HepG2 (cell line): ENCODE results near the gene MBLAC1. TPM values are rescaled to one million over a fixed set of nuclear protein-coding genes. Genes with fewer than 3 reads are reported as not detected.

Experiments
- ARID2 ChIP-seq: sonication (generic); formaldehyde crosslinking; IDR thresholded peaks from 2 replicates; pipeline ENCODE4 v1.8.1; 2022; ENCODE audit warnings: mild to moderate bottlenecking, missing genetic modification reagents, borderline replicate concordance
- GATA4 ChIP-seq: sonication (generic); IDR thresholded peaks from 2 replicates; pipeline ENCODE4 v1.6.1; 2016; ENCODE audit warnings: antibody characterized with exemption, low read depth, borderline replicate concordance
- NCOR1 ChIP-seq: fragments of 200-600 bp; sonication (generic); IDR thresholded peaks from 2 replicates; pipeline ENCODE4 v1.7.0; 2017; ENCODE audit warnings: antibody characterized with exemption, low read length, borderline replicate concordance
- POLR2AphosphoS5 ChIP-seq: IDR thresholded peaks from 2 replicates; pipeline ENCODE4 v1.6.1; 2012; ENCODE audit warnings: low read depth, low read length
- RBM39 ChIP-seq: fragments of 200-400 bp; formaldehyde crosslinking; IDR thresholded peaks from one replicate; pipeline ENCODE4 v1.6.1; 2018; ENCODE audit warnings: antibody characterized with exemption, mild to moderate bottlenecking, low read depth, low read length; ENCODE audit not compliant: poor library complexity, severe bottlenecking
- SP5 ChIP-seq: IDR thresholded peaks from 2 replicates; pipeline ENCODE4 v1.6.1; 2016; ENCODE audit warnings: low read depth, borderline replicate concordance
- SPEN ChIP-seq: sonication (generic); formaldehyde crosslinking; IDR thresholded peaks from 2 replicates; pipeline ENCODE4 v1.5.1; 2020; ENCODE audit warnings: low read depth, mild to moderate bottlenecking, missing genetic modification reagents
- ZNF557 ChIP-seq: sonication (generic); formaldehyde crosslinking; IDR thresholded peaks from 2 replicates; pipeline ENCODE4 v1.4.0; 2020; ENCODE audit warnings: missing genetic modification reagents
- polyA plus RNA-seq, 8 experiments: library from polyadenylated mRNA; depleted of rRNA in 3 of 8; stranded (reverse) in 7 of 8; unstranded in 1 of 8; fragments of >200 nt; fragmentation: Illumina TruSeq in 4 of 8; extraction: Trizol in 4 of 8; gene quantifications; 2 replicates each; pipeline versions ENCODE4 v1.2.1 to v1.2.3, GENCODE V29; 2011 to 2016; ENCODE audit warnings: low read depth in 4 of 8, missing spikeins in 1 of 8, mixed read lengths in 1 of 8; ENCODE audit not compliant: insufficient read depth in 1 of 8
- total RNA-seq, 5 experiments: library from RNA; depleted of rRNA; stranded (reverse); fragments of >200 nt; fragmentation: Illumina TruSeq; extraction: Trizol; gene quantifications; 2 replicates each; pipeline ENCODE4 v1.2.3, GENCODE V29; 2016; ENCODE audit warnings: low read depth in 1 of 5
- TF ChIP-seq, protein P1 (sequence below): sonication (generic); formaldehyde crosslinking; IDR thresholded peaks from 2 replicates; pipeline ENCODE4 v1.5.1; 2020; ENCODE audit warnings: missing genetic modification reagents, mild to moderate bottlenecking, borderline replicate concordance
- TF ChIP-seq, protein P2 (sequence below), 2 experiments: sonication (generic) in 1 of 2; formaldehyde crosslinking in 1 of 2; IDR thresholded peaks; 2 replicates each; pipeline versions ENCODE4 v1.4.0 to v1.6.1; 2018 to 2020; ENCODE audit warnings: missing genetic modification reagents in 2 of 2, borderline replicate concordance in 1 of 2, low read depth in 1 of 2, mild to moderate bottlenecking in 1 of 2, missing biosample characterization in 1 of 2
- TF ChIP-seq, protein P3 (sequence below): sonication (generic); formaldehyde crosslinking; IDR thresholded peaks from 2 replicates; pipeline ENCODE4 v1.9.0; 2022; ENCODE audit warnings: low read depth, missing genetic modification reagents
- TF ChIP-seq, protein P4 (sequence below): fragments of 450-650 bp; IDR thresholded peaks from 2 replicates; pipeline ENCODE4 v1.6.1; 2017; ENCODE audit warnings: mild to moderate bottlenecking
- TF ChIP-seq, protein P5 (sequence below): sonication (generic); formaldehyde crosslinking; IDR thresholded peaks from 2 replicates; pipeline ENCODE4 v1.4.0; 2020; ENCODE audit warnings: missing genetic modification reagents
- TF ChIP-seq, protein P6 (sequence below): sonication (generic); formaldehyde crosslinking; IDR thresholded peaks from 2 replicates; pipeline ENCODE4 v1.4.0; 2020; ENCODE audit warnings: missing genetic modification reagents

The MBLAC1 gene
- total and polyA plus RNA-seq, 2 of the 13 experiments (the other 11 are each of a cell fraction or from before 2014, with no cell fraction given): 0.79 to 2.1 TPM

DNA sequence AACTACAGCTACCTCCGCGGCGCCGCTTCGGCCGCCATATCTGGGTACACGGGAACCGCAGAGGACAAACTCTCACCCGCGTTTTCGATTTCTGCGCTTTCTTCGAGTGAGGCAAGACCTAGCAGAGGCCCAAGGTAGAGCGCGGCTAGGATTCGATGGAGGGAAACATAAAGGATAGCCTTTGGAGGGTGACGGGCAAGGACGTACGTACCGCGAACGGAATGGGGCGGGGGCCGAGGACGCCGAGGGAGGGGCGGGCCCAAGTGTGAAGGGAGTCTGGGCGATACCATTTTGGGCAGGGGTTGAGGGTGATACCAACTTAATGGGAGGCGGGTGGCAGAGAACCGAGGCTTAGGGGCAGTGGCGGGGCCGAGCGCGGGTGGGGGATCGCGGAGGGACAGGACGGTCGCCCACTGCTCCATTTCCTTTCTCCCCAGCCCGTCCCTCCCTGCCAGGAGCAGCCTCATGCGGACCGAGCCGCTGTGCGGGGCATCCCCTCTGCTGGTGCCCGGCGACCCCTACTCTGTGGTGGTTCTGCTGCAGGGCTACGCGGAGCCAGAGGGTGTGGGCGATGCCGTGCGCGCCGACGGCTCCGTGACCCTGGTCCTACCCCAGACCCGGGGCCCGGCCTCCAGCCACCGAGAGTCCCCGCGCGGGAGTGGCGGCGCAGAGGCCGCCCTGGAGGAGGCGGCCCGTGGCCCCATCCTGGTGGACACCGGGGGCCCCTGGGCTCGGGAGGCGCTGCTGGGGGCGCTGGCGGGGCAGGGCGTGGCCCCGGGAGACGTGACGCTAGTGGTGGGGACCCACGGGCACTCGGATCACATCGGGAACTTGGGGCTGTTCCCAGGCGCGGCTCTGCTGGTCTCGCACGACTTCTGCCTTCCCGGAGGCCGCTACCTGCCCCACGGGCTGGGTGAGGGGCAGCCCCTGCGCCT, at the start of gene MBLAC1 (continued):
- TF ChIP-seq, protein P1, sequence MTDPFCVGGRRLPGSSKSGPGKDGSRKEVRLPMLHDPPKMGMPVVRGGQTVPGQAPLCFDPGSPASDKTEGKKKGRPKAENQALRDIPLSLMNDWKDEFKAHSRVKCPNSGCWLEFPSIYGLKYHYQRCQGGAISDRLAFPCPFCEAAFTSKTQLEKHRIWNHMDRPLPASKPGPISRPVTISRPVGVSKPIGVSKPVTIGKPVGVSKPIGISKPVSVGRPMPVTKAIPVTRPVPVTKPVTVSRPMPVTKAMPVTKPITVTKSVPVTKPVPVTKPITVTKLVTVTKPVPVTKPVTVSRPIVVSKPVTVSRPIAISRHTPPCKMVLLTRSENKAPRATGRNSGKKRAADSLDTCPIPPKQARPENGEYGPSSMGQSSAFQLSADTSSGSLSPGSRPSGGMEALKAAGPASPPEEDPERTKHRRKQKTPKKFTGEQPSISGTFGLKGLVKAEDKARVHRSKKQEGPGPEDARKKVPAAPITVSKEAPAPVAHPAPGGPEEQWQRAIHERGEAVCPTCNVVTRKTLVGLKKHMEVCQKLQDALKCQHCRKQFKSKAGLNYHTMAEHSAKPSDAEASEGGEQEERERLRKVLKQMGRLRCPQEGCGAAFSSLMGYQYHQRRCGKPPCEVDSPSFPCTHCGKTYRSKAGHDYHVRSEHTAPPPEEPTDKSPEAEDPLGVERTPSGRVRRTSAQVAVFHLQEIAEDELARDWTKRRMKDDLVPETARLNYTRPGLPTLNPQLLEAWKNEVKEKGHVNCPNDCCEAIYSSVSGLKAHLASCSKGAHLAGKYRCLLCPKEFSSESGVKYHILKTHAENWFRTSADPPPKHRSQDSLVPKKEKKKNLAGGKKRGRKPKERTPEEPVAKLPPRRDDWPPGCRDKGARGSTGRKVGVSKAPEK (CRISPR knock-in tag): 0 out of 2 replicates have a peak, but pooled peaks have one; percentile 21
- peak; percentile 94 for TF ChIP-seq POLR2AphosphoS5
- TF ChIP-seq SPEN (CRISPR knock-in tag): peak; percentile 57; the same call in 1 of the 2 replicates
- peak; percentile 57; the same call in 1 of the 2 replicates for TF ChIP-seq GATA4
- TF ChIP-seq, protein P2, sequence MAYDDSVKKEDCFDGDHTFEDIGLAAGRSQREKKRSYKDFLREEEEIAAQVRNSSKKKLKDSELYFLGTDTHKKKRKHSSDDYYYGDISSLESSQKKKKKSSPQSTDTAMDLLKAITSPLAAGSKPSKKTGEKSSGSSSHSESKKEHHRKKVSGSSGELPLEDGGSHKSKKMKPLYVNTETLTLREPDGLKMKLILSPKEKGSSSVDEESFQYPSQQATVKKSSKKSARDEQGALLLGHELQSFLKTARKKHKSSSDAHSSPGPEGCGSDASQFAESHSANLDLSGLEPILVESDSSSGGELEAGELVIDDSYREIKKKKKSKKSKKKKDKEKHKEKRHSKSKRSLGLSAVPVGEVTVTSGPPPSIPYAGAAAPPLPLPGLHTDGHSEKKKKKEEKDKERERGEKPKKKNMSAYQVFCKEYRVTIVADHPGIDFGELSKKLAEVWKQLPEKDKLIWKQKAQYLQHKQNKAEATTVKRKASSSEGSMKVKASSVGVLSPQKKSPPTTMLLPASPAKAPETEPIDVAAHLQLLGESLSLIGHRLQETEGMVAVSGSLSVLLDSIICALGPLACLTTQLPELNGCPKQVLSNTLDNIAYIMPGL (CRISPR knock-in tag; IDR thresholded peaks at IDR 0.05; ENCODE audit: borderline replicate concordance in 1 of 2, low read depth in 1 of 2): peak; percentile 27 to 71; a peak in 3 of 4 replicates
- no peak for TF ChIP-seq NCOR1
- TF ChIP-seq, protein P3, sequence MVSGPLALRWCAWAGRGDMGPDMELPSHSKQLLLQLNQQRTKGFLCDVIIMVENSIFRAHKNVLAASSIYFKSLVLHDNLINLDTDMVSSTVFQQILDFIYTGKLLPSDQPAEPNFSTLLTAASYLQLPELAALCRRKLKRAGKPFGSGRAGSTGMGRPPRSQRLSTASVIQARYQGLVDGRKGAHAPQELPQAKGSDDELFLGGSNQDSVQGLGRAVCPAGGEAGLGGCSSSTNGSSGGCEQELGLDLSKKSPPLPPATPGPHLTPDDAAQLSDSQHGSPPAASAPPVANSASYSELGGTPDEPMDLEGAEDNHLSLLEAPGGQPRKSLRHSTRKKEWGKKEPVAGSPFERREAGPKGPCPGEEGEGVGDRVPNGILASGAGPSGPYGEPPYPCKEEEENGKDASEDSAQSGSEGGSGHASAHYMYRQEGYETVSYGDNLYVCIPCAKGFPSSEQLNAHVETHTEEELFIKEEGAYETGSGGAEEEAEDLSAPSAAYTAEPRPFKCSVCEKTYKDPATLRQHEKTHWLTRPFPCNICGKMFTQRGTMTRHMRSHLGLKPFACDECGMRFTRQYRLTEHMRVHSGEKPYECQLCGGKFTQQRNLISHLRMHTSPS: no peak; the same call in 1 of the 2 replicates
- TF ChIP-seq, protein P4, sequence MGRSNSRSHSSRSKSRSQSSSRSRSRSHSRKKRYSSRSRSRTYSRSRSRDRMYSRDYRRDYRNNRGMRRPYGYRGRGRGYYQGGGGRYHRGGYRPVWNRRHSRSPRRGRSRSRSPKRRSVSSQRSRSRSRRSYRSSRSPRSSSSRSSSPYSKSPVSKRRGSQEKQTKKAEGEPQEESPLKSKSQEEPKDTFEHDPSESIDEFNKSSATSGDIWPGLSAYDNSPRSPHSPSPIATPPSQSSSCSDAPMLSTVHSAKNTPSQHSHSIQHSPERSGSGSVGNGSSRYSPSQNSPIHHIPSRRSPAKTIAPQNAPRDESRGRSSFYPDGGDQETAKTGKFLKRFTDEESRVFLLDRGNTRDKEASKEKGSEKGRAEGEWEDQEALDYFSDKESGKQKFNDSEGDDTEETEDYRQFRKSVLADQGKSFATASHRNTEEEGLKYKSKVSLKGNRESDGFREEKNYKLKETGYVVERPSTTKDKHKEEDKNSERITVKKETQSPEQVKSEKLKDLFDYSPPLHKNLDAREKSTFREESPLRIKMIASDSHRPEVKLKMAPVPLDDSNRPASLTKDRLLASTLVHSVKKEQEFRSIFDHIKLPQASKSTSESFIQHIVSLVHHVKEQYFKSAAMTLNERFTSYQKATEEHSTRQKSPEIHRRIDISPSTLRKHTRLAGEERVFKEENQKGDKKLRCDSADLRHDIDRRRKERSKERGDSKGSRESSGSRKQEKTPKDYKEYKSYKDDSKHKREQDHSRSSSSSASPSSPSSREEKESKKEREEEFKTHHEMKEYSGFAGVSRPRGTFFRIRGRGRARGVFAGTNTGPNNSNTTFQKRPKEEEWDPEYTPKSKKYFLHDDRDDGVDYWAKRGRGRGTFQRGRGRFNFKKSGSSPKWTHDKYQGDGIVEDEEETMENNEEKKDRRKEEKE: no peak
- peak; percentile 78; the same call in 1 of the 2 replicates for TF ChIP-seq ARID2
- no peak for TF ChIP-seq SP5 (CRISPR knock-in tag)
- TF ChIP-seq, protein P5, sequence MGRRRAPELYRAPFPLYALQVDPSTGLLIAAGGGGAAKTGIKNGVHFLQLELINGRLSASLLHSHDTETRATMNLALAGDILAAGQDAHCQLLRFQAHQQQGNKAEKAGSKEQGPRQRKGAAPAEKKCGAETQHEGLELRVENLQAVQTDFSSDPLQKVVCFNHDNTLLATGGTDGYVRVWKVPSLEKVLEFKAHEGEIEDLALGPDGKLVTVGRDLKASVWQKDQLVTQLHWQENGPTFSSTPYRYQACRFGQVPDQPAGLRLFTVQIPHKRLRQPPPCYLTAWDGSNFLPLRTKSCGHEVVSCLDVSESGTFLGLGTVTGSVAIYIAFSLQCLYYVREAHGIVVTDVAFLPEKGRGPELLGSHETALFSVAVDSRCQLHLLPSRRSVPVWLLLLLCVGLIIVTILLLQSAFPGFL (CRISPR knock-in tag): no peak
- peak; percentile 18 for TF ChIP-seq RBM39
- peak; percentile 31 for TF ChIP-seq ZNF557 (CRISPR knock-in tag)
- TF ChIP-seq, protein P6, sequence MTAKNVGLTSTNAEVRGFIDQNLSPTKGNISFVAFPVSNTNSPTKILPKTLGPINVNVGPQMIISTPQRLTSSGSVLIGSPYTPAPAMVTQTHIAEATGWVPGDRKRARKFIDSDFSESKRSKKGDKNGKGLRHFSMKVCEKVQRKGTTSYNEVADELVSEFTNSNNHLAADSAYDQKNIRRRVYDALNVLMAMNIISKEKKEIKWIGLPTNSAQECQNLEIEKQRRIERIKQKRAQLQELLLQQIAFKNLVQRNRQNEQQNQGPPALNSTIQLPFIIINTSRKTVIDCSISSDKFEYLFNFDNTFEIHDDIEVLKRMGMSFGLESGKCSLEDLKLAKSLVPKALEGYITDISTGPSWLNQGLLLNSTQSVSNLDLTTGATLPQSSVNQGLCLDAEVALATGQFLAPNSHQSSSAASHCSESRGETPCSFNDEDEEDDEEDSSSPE (CRISPR knock-in tag): no peak
